Endometrium (tissue), 2 donors: ENCODE results near the gene PCLO.
"Not testable (repeated sequence)": the region's sequence is repeated elsewhere in the genome, so short reads cannot be mapped to it uniquely, and the experiment has no call there.

Source experiments
- FAIRE-seq: peaks from 2 replicates; lab custom pipeline; 2012; peaks lifted over from hg19 to GRCh38; lab: Jason Lieb, UNC
- donor health status: control.
- donor health status: control.

The PCLO gene

DNA sequence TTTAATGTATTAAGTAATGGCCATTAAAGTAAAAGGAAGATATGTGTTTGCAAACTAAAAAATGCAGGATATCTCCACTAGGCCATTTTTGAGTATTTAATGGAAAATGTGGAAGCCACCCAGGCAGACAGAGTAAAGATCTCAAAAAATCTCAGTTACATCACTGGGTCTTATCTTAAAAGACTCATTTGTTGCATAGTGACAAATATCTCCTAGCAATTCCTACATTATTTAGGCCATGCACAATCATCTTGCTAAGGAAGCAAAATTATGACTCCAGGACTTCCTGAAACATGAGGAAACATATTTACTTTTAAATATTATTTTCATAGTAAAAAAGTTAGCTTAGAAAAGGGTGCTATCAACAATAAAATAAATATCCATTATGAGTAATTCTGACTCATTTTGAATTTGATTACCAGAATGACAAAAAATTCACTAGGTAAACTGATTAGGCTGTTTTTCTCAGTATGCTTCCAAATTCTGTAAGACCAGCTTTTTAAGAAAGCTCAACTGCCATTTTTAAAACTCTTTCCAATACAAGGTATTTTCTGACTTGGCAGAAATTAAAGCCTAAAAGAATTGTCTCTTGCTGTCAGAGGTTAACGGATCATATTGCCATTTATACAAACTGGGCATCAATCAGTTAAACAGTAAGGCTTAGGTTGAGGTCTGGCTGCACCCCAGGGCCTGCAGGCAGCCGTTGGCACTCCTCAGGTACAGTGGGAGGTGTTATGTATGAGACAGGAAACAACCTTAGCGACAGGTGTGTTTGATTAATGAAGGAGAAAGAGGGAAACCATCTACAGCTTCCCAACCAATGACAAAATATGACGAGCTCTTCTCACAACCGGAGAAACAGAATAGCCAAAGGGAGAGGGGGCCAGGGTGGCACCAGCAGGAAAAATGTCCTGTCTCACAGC, 31.8 kb downstream of the PCLO start:
- no peak for FAIRE-seq

DNA sequence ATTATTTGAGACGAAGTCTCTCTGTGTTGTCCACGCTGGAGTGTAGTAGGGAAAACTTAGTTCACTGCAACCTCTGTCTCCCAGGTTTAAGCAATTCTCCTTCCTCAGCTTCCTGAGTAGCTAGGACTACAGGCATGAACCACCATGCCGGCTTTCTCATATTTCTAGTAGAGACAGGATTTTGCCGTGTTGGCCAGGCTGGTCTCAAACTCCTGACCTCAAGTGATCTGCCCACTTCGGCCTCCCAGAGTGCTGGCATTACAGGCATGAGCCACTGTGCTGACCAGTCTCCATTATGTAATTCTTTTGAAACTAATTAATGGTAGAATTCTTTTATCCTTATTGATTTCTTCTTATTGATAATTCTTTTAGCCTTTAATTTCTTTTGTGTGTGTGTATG, 32.5 kb downstream of the PCLO start:
- FAIRE-seq, result no peak

DNA sequence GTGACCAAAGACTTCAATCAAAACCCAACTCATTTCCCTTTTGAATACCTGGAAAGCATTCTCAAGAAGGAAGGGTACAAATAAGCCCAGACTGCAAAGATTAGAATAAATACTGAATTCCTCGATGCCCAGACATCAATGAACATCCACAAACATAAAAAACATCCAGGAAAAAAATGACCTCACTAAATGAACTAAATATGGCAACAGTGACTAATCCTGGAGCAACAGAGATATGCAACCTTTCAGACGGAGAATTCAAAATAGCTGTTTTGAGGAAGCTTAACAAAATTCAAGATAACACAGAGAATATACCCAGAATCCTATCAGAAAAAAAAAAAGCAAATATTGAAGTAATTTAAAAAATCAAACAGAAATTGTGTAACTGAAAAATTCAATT, 43.2 kb downstream of the PCLO start:
- no peak for FAIRE-seq

DNA sequence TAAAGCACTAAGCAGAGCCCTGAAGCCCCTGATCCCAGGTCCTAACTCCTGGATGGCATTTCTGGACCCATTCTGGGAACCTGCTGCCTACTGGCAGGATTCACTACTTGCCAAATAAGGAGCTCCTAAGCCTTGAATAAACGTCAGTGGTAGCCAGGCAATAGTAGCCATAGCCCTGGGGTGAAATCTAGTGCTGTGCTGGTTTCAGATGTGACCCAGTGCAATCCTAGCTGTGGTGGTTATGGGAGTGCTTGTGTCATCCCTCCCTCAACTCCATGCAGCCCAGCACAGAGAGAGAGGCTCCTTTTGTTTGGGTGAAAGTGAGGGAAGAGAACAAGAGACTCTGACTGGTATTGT, 43.7 kb downstream of the PCLO start:
- no peak for FAIRE-seq

DNA sequence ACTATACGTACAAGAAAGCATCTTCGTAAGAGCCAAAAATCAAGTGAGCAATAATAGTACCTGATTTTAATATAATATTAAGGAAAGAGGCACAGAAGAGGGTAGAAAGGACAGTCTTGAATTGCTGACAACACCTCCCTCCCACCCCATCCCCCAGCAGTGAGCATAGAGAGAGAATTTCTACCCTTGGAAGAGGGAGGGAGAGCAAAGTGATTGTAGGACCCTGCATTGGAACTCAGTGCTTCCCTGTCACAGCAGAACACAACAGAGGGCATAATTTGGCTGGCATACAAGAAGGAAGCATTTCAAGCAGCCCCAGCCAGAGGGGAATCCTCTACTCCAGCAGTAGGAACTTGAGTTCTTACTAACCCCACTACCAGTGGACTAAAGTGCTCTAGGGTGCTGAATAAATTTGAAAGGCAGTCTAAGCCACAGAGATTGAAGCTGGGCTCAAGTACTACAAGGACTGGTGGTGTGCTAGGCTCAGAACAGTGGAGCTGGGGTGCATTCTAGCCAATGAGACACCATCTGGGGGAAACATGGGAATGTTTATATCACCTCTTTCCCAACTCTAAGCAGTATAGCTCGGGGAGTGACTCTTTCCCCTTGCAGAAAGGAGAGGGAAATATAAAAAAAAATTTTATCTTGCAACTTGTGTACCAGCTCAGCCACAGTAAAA, 44.2 kb downstream of the PCLO start:
- no peak for FAIRE-seq

DNA sequence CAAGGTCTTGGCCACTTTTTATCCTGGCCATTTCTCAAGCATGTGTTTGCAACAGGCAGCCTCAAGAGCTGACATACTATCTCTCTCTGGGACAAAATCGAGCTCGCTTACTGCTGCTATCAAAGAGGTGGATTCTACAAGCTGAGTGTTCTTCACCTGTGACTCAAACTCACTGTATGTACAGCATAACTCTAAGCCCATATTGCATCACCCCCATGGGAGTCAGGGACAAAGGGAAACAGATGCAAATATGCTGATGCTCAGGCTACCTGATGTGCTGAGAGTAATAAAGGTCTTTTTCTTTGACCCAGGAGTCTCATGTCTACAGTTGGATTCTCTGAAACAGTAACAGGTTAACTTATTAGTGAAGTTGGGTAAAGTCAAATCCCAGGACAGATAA, 45.2 kb downstream of the PCLO start:
- no peak for FAIRE-seq

DNA sequence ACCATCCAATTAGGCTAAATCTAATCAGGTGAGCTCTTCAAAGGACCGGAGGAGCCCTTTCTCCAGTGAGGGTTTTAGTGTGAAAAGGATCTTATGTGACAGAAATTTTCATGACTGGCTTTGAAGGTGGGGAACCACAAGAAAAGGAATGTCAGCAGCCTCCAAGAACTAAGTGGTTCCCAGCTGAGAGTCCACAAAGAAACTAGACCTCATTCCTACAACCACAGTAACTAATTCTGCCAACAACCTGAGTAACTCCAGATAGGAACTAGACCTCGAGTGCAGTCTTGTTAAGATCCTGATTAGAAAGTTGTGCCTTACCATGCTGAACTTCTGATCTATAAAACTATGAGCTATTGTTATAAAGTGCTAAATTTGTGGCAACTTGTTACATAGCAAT, 51.3 kb downstream of the PCLO start:
- no peak for FAIRE-seq

DNA sequence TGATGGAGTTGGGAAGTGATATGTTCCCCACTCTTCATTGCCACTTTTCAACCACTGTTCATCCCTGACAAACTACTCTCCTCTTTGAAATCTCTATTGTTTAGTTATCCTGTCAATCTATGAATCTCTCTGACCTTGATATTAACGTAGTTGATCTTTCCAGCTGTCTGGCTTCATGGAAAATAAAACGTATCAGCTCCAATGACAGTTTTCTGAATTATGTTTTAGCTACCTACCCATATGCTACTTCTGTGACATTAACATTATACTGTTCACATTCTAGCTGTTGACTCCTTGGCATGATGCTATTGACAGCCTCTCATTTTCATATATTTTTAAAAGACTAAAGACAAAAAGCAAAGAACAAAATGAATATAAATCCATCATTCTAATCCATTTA, 53.3 kb downstream of the PCLO start:
- FAIRE-seq, result no peak

DNA sequence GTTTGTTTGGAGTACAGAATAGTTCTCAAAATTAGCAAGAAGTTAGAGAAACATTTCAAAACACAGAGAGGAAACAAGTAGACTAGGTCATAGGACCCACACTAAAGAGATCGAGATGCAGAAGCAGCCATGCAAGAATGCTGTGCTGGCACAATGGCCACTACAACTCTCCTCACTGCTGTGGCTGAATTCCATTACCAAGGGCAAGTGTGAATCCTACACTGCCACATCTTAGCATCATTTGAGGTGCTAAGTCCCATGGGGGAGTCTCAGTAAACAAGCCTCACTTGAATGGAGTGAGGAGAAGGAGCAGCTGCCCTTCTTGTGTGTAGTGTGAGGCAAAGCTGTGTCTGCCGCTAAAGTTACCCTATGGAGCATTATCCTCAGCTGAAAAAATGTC, 56.7 kb downstream of the PCLO start:
- FAIRE-seq, result no peak

DNA sequence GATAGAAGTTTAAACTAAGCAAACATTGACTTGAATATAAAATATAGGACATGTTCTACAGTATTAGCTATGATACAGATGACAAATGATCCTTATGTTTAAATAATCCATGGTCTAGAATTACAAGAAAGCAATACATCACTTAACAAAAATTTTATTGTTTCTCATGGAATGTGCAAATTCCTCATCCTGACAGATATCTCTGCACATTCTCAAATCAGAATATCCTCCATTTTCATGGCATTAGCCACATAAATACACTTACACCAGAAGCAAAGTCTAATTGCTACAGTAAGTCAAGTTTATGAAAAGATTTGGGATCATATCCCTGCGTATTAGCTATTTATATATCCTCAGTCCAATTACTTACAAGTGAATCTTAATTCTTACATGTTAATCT, 57.6 kb downstream of the PCLO start:
- FAIRE-seq, result no peak

DNA sequence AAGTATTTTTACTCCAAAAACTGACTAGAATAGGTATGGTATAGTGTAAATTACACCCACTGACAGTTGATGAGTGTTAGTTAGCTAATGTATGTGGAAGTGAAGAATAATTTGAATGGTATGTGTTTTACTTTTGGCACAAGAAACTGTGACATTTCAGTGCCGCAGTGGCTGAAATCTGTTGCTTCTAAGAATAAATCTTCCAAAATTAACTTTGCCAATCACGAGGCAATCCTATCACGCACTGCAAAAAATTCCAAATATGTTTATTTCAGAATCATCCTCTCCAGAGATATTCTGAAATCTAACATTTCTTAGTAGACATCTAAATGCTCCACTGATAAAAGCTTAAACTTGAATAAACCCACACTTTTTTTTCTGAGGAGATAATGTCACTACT, 61.2 kb downstream of the PCLO start:
- no peak for FAIRE-seq

DNA sequence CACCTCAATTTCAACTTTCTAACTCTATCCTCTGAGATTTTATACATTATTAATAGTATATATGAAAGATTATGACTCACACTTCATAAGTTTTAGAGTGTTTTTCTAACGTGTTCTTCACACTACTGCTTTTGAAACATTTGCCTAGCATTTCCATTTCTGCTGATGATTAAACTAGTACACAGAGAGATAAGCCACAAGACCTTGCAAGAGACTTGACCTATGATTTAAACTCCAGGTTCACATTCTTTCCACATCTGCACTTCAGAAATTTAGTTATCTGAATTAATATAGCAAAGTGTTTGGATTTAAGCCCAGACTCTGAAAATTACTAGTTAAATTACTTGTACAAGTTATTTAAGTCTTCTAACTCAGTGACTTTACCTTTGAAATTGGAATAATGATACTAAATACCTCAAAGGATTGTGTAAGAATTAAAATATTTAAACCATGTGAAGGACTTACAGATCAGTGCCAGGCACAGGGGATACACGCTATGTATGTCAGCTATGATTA, 66.6 kb downstream of the PCLO start:
- FAIRE-seq, result no peak

DNA sequence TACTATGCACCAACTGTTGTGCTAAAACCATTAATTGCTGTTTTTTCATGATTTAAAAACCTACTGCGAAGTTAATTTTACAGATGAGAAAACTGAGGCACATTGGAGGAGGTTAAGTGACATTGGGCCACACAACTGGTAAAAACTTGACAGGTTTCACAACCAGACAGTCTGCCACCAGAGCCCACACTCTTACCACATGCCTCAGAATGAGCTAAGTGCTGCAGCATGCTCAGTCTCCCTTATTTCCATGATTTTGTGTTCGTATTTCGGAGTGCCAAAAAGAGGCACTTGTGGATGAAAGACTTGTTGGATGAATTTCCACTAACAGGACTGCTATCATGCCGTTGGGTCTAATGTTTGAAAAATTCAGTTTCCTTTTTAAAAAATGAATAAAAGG, 77.4 kb downstream of the PCLO start:
- no peak for FAIRE-seq

DNA sequence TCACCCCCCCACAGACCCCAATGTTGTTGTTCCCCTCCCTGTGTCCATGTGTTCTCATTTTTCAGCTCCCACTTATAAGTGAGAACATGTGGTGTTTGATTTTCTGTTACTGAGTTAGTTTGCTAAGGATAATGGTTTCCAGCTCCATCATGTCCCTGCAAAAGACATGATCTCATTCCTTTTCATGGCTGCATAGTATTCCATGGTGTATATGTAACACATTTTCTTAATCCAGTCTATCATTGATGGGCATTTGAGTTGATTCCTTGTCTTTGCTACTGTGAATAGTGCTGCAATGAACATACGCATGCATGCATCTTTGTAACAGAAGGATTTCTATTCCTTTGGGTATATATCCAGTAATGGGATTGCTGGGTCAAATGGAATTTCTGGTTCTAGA, 82.8 kb downstream of the PCLO start:
- not testable (repeated sequence) for FAIRE-seq

DNA sequence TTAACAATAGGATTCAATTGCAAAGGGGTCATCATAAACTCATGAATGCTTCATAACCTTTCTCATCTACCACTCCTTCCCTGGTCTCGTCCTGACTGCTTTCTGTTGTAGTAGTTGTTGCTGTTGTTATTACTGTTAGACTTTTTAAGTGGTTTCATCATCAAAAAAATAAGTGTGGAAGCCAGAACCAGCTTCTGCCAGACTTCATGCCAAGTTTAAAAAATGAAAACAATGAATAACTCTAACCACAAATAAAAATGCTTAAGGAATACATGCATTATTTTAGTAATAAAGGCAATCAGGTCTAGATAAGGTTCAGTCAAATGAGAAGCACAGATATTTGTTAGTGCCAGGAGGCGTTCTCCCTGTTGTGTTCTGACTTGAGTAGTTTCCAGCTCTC, 85.4 kb downstream of the PCLO start:
- FAIRE-seq, result no peak

DNA sequence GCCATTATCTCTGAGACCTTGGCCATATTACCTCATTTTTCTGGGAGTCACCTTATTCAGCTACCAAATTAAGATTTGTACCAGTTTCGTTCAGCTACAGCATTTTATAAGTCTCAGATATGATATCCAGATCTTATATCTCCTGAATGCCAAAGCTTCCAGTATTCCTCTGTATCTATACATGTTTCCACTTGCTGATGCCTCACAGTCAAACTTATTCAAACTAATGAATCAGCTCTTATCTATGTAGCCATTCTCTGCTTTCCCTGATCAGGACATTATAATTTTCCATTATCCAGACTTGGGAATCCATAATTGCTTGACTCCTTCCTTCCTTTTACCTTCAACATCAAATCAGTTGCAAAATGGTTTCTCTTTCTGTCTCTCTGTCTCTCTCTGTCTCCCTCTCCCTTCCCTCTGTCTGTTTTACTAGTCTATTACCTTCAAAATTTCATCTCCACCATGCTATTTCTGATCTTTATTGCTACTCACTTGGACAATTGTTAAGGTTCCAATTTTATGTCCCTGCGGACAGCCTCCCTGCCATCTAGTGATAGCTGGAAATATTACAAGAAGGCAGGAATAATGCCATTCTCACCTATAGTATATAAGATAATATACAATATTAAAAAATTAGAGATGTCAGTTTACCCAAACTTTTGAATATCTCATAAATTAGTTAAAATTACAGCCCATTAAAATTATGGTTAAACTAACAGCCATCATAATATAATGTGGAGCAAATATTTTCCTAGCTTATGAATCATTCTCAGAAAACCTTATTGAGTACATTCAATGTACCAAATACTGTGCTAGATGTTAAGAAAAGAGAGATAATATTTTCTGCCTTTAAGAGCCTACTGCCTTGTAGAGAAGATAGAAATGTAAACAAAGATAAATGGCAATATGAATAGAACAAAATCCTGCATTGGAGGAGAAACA, 89.8 kb downstream of the PCLO start:
- FAIRE-seq, result no peak

DNA sequence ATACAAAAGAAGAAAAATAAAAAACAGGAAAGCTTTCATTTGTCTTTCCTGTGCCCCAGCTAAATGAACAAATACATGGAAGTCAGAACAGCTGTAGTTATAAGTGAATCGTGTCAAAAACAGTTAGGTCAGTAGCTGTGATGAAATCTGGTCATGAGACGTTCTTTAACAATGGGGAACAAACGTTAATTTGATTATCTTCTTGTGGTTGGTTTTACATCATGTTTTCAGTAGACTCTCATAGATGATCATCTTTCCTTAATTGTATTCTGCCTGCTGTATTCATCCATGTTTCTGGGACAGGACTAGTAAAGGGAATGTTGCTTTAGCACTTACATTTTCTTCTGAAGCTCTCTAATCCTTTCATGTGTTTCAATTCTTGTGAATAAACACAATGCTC, 97.0 kb downstream of the PCLO start:
- no peak for FAIRE-seq

DNA sequence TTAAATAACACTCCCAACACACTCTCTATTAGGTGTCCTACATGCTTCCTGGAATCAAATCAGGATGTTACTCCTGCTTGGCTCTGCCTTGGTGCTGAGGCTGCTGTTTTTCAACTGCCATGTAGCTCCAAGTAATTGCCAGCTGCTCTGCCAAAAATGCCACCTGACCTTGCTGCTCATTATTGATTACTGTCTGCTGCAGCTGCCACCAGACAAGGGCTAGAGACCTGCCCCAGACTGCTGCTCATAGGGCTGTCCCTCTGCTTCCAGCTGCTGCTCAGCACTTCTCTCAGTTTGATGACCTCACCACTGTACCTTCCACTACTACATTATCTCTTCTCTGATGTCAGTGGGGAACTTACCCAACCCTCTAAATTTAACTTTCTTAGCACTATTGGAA, 102.5 kb downstream of the PCLO start:
- FAIRE-seq, result no peak

DNA sequence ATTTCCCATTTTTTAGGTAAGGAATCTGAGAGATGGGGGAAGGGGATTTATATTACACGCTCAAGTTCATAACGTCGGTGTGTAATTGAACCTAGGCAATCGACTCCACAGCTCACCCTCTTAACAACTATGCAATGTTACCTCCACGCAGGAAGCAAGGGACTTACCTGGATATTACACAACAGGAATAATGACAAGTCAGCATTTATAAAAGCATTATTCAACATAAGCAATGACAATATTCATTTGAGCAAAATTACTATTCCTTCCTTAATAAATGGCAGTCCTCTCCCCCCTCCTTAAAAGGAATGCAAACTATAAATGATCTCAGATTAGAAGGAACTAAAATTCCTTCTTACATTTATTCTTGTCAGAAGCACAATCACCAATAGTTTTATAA, 104.0 kb downstream of the PCLO start:
- FAIRE-seq, result no peak

DNA sequence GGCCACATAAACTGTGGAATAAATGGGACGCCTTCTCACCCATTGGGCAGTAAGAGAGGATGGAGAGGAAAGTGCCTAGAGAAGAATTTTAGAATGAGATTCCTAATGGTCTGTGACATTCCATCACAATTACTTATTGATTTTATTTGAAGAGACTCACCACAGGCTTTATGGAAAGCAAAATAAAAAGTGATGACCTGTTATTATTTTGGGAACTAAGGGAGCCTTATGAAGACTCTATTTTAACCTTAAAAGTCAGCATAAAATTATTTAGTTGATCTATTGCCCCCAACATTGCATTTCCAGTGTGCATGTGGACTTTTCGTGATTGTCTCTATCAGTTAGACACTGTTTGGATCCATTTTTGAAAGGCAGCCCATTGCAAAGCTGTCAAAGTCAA, 107.5 kb downstream of the PCLO start:
- no peak for FAIRE-seq

DNA sequence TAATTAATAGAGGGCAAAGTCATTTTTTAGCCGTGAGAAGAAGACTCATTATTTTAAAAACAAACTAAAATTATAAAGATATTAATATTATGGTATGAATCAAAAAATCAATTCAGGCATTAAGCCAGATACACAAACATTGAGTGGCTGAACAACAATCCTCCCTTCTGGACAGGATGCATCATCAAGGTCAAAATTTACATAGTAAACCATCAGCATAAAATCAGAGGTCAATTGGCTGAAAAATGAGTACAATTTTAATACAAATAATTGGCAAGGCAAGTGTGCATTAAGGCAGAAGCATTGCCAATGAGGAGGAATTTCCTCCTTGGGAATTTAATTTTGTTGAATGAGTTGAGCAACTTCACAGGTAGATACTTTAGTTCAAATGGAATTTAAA, 108.2 kb downstream of the PCLO start:
- FAIRE-seq, result no peak

DNA sequence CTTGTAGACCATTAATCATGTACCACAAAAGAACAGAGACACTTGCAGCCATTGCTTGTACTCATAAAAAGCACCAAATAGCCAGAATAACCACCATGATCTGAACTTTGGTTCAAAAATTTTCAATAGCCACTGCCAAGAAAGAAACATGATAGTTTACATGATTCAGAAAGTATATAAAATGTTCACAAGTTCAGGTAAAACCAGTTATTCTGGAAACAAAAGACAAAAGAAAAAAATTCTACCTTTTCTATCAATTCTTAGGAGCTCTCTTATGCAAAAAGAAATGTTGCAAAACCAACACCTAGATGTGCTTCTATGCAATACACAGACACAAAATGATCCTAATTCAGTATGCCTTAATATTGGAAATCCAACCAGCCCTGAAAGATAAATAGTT, 108.7 kb downstream of the PCLO start:
- FAIRE-seq, result no peak

DNA sequence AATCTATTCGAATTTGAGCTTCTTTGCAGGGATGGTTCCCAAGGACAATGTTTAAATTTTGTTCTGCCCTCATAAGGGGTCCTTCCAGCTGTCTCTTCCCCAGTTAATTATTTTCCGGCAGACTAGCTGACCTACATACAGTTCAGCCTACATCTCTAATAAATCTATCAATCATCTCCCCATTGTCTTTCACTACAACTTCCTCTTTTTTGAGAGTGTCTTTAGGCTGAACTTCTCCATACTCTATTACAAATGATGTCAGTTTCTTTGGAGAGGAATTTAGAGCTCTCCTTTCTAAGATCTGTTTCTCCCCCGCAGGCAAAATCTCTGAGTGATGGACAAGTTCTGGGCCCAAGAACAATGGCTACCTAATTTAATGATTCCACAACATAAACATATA, 122.2 kb downstream of the PCLO start:
- FAIRE-seq, result no peak
